Measurements from ENCODE around the gene DDX59.

DDX59 gene

GRCh38 chr1:200704986-200705500, 35.3 kb upstream of the DDX59 start:
- TF ChIP-seq ZFX (IDR thresholded peaks at IDR 0.05) (no peak), CTCF (conservative IDR thresholded peaks at IDR 0.05) (no peak)

GRCh38 chr1:200699871-200700270, 30.2 kb upstream of the DDX59 start:
- H3K27ac ChIP-seq, result no peak overlapping the region
- TF ChIP-seq ZFX (IDR thresholded peaks at IDR 0.05), result no peak
- TF ChIP-seq CTCF (conservative IDR thresholded peaks at IDR 0.05), result no peak

More at GRCh38 chr1:200704986-200705500, 35.3 kb upstream of the DDX59 start:
- H3K27ac ChIP-seq, result no peak overlapping the region

- TF ChIP-seq CTCF (conservative IDR thresholded peaks at IDR 0.05) (no peak), ZFX (IDR thresholded peaks at IDR 0.05) (no peak)
- no peak overlapping the region for H3K27ac ChIP-seq
These were observed 25.0 kb upstream of the DDX59 start for GRCh38 chr1:200694738-200695137.

GRCh38 chr1:200693327-200693726, 23.6 kb upstream of the DDX59 start:
- H3K27ac ChIP-seq, result no peak overlapping the region
- TF ChIP-seq CTCF (conservative IDR thresholded peaks at IDR 0.05), result no peak
- TF ChIP-seq ZFX (IDR thresholded peaks at IDR 0.05), result no peak

GRCh38 chr1:200692316-200692715, 22.6 kb upstream of the DDX59 start:
- H3K27ac ChIP-seq, result no peak overlapping the region
- TF ChIP-seq CTCF (conservative IDR thresholded peaks at IDR 0.05) (no peak), ZFX (IDR thresholded peaks at IDR 0.05) (no peak)

GRCh38 chr1:200686620-200687019, 16.9 kb upstream of the DDX59 start:
- TF ChIP-seq CTCF (conservative IDR thresholded peaks at IDR 0.05) (no peak), ZFX (IDR thresholded peaks at IDR 0.05) (no peak)
- no peak overlapping the region for H3K27ac ChIP-seq

GRCh38 chr1:200684015-200684414, 14.3 kb upstream of the DDX59 start:
- TF ChIP-seq CTCF (conservative IDR thresholded peaks at IDR 0.05) (no peak), ZFX (IDR thresholded peaks at IDR 0.05) (no peak)
- no peak overlapping the region for H3K27ac ChIP-seq
